NCI-H82 (cell line): ENCODE results near the gene ZNF732.
A peak's percentile ranks its signal among the peaks of the same experiment; 100 is the strongest.
"Not testable (repeated sequence)": the region's sequence is repeated elsewhere in the genome, so short reads cannot be mapped to it uniquely, and the experiment has no call there.

Experiments
- DNase-seq: peaks from one replicate; lab custom pipeline; 2025; lab: John Stamatoyannopoulos, UW

Gene ZNF732

GRCh38 chr4:253936-254756 is 51.1 kb downstream of the ZNF732 start:
- DNase-seq = no peak

DNA sequence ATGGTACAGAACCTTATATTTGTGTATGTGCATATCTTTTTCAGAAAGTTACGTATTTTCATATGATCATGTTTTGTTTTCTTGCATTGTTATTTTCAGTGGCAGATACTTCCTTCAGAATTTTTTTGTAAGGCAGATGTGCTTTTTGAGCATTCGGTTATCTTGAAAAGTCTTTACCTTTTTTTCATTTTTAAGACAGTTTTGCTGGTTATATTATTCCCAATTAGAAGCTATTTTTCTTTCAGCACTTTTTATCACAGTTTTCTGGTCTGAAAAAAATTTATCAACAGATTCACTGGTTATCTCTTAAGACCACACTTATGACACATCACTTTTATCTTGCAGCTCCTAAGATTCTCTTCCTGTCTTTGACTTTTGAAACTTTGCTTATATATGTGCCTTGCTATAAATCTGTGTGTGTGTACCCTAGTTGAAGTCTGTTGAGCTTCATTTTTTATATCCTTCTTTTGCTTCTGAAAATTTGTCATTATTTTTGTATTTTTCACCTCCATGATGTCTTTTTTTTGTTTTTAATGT is 53.1 kb downstream of the ZNF732 start:
- DNase-seq = no peak

GRCh38 chr4:244471-244870 is 60.8 kb downstream of the ZNF732 start:
- peak; percentile 60 for DNase-seq

DNA sequence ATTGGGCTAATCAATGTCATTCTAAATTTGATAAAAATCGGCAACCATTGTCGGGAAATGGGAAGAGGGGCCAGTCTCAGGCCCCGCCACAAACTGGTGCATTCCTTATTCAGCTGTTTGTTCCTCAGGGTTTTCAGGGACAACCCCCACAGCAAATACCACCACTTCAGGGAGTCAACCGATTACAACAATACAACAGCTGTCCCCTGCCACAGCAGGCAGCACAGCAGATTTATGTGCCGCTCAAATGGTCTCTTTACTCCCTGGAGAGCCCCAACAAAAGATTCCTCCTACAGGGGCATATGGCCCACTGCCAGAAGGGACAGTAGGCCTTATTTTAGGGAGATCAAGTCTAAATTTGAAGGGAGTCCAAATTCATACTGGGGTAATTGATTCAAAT is 61.8 kb downstream of the ZNF732 start:
- peak; percentile 1 for DNase-seq

DNA sequence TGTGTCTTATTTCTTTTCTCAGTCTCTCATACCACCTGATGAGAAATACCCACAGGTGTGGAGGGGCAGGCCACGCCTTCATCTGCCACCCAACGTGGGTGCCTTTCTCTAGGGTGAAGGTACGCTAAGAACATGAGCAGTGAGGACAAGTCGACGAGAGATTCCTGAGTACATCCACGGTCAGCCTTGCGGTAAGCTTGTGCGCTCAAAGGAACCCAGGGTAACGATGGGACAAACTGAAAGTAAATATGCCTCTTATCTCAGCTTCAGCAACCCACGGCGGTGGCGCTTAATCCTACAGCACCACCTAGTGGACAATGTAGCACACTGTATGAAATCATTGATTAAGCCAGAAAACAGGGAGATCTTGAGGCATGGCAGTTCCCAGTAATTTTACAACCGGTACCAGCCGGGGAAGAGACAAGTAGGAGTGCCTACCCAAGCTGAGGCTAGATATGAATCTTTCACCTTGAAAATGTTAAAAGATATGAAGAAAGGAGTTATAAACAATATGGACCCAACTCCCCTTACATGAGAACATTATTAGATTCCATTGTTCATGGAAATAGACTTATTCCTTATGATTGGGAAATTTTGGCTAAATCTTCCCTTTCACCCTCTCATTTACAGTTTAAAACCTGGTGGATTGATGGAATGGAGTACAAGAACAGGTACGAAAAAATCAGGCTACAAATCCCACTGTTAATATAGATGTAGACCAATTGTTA is 63.0 kb downstream of the ZNF732 start:
- DNase-seq = peak; percentile 69

DNA sequence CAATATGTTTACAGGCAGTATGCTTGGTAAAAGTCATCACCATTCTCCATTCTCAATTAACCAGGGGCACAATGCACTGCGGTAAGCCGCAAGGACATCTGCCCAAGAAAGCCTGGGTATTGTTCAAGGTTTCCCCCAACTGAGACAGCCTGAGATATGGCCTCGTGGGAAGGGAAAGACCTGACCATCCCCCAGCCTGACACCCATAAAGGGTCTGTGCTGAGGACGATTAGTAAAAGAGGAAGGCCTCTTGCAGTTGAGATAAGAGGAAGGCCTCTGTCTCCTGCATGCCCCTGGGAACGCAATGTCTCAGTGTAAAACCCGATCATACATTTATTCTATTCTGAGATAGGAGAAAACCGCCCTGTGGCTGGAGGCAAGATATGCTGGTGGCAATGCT is 63.9 kb downstream of the ZNF732 start:
- DNase-seq = not testable (repeated sequence)

GRCh38 chr4:236028-236427 is 69.2 kb downstream of the ZNF732 start:
- DNase-seq = no peak

DNA sequence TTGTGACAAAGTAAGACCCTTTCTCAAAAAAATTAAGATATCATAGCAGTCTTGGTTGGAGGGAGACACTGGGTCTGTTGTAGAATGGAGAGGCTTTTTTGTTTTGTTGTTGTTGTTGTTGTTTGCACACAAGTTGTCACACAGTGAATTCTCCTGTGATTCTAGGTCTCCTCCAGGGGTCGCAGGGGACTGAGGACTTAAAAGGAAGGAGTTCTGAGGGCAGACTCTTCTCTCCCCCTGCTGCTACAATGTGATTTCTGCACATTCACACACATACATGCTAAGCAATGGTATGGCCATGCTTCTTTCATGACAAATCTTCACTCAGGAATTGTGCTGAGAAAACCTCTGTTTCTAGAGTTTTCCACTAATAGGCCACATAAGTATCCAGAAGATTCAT is 71.1 kb downstream of the ZNF732 start:
- no peak for DNase-seq

GRCh38 chr4:223913-224497 is 81.3 kb downstream of the ZNF732 start:
- no peak for DNase-seq
